OCI-LY7 (cell line): Measurements from ENCODE around the gene PAQR5. TPM values are rescaled to one million over a fixed set of nuclear protein-coding genes. Genes with fewer than 3 reads are reported as not detected.

Experiments used
- BruUV-seq: library from RNA; stranded (reverse); fragments of 400-500 nt; replicated peaks from 2 replicates; lab custom pipeline; 2021; lab: Mats Ljungman, UMichigan
- CTCF ChIA-PET: fragments of 300-600 bp; sonication (Branson Sonifier 250); formaldehyde crosslinking; loops from one replicate; lab custom pipeline; 2022; ENCODE audit warnings: antibody characterized with exemption; ENCODE audit not compliant: unreplicated experiment; lab: Charles Lee
- POLR2A ChIA-PET: fragments of 300-600 bp; sonication (Branson Sonifier 250); formaldehyde crosslinking; loops from one replicate; lab custom pipeline; 2022; ENCODE audit warnings: antibody characterized with exemption; lab: Charles Lee
- DNase-seq: peaks from one replicate; pipeline ENCODE4 v3.0.0-alpha.2; 2015; ENCODE audit warnings: low spot score
- H2AFZ ChIP-seq: fragments of 200-600 bp; sonication (generic), shearing (Covaris generic); 2 replicates; pipeline ENCODE4 v1.6.1; 2014; ENCODE audit warnings: mild to moderate bottlenecking, antibody characterized with exemption, low read length, moderate library complexity
- H3K27ac ChIP-seq: fragments of 200-600 bp; sonication (generic); 2 replicates; pipeline ENCODE4 v1.5.1; 2014; ENCODE audit warnings: mixed run types, low read depth, mild to moderate bottlenecking, moderate library complexity, low read length, inconsistent platforms; ENCODE audit not compliant: poor library complexity, severe bottlenecking
- H3K36me3 ChIP-seq: fragments of 200-600 bp; sonication (generic); 2 replicates; pipeline ENCODE4 v1.6.1; 2014; ENCODE audit warnings: mild to moderate bottlenecking, antibody characterized with exemption, low read length, moderate library complexity, mixed read lengths; ENCODE audit not compliant: insufficient read depth
- H3K4me1 ChIP-seq: fragments of 200-600 bp; sonication (generic); 2 replicates; pipeline ENCODE4 v1.5.1; 2014; ENCODE audit warnings: mild to moderate bottlenecking, low read length; ENCODE audit not compliant: insufficient read depth, poor library complexity, severe bottlenecking
- H3K4me2 ChIP-seq: fragments of 200-600 bp; sonication (generic); 2 replicates; pipeline ENCODE4 v1.6.1; 2014; ENCODE audit warnings: mild to moderate bottlenecking, low read length
- H3K4me3 ChIP-seq: fragments of 200-600 bp; sonication (generic); 2 replicates; pipeline ENCODE4 v1.5.1; 2014; ENCODE audit warnings: mild to moderate bottlenecking, low read depth, low read length; ENCODE audit not compliant: poor library complexity, severe bottlenecking
- H3K79me2 ChIP-seq: fragments of 200-600 bp; sonication (generic); 2 replicates; pipeline ENCODE4 v1.6.1; 2016; ENCODE audit warnings: low read depth, mild to moderate bottlenecking, low read length, moderate library complexity, mixed read lengths; ENCODE audit not compliant: insufficient read depth
- H3K9me2 ChIP-seq: fragments of 200-600 bp; sonication (generic); 2 replicates; pipeline ENCODE4 v1.6.1; 2016; ENCODE audit warnings: mild to moderate bottlenecking, low read length, mixed read lengths; ENCODE audit not compliant: insufficient read depth
- H3K9me3 ChIP-seq: fragments of 200-600 bp; sonication (generic); 2 replicates; pipeline ENCODE4 v1.6.1; 2014; ENCODE audit warnings: mild to moderate bottlenecking, mixed run types, low read length, mixed read lengths
- H4K20me1 ChIP-seq: fragments of 200-600 bp; sonication (generic); 2 replicates; pipeline ENCODE4 v1.6.1; 2014; ENCODE audit warnings: mild to moderate bottlenecking, antibody characterized with exemption, low read length, moderate library complexity, mixed read lengths; ENCODE audit not compliant: insufficient read depth
- CTCF ChIP-seq: fragments of 200-600 bp; sonication (generic); conservative IDR thresholded peaks from 2 replicates; pipeline ENCODE4 v1.5.1; 2014; ENCODE audit warnings: mild to moderate bottlenecking, antibody characterized with exemption, low read length, moderate library complexity, mixed read lengths
- EZH2phosphoT487 ChIP-seq: fragments of 200-600 bp; sonication (generic); IDR thresholded peaks from 2 replicates; pipeline ENCODE4 v1.6.1; 2018; ENCODE audit warnings: low read depth, borderline replicate concordance, mild to moderate bottlenecking, mixed run types, antibody characterized with exemption, low read length, moderate library complexity, mixed read lengths
- intact Hi-C: fragments of 100-400 bp; cut with micrococcal nuclease; formaldehyde crosslinking; loops from one replicate; pipeline ENCODE4 v1.10.0; 2022; ENCODE audit not compliant: unreplicated experiment
- total RNA-seq, 2 experiments: library from RNA; depleted of rRNA in 1 of 2; stranded (reverse); fragments of >200 nt in 1 of 2; shearing (Covaris generic) in 1 of 2; gene quantifications; 2 replicates each; pipeline ENCODE4 v1.2.3, GENCODE V29; 2014 to 2022

PAQR5 gene
- total RNA-seq, 2 experiments from 2014 or later: not detected

- intact Hi-C loops: no loop called here
- no peak overlapping the region for H3K27ac ChIP-seq
- no peaks in the 10 kb centered on the region for H3K9me3 ChIP-seq
- H2AFZ ChIP-seq: no peak overlapping the region
- no peaks in the 10 kb centered on the region for H4K20me1 ChIP-seq
- DNase-seq: no peak
- CTCF ChIA-PET: no interaction called here
- BruUV-seq: no TSS peak
- H3K4me1 ChIP-seq: no peaks in the 10 kb centered on the region
- H3K36me3 ChIP-seq: no peaks in the 10 kb centered on the region
- TF ChIP-seq CTCF (no peak), EZH2phosphoT487 (no peak)
- no peak overlapping the region for H3K4me3 ChIP-seq
- H3K4me2 ChIP-seq: no peak overlapping the region
- no peaks in the 10 kb centered on the region for H3K79me2 ChIP-seq
- H3K9me2 ChIP-seq: no peaks in the 10 kb centered on the region
- POLR2A ChIA-PET: no interaction called here
Observed at GRCh38 chr15:69375151-69375790, 76.6 kb downstream of the PAQR5 start.

- DNase-seq: no peak
- Histone ChIP-seq H3K4me3 (no peak overlapping the region), H3K79me2 (no peaks in the 10 kb centered on the region), H4K20me1 (no peaks in the 10 kb centered on the region), H3K4me1 (no peaks in the 10 kb centered on the region), H3K4me2 (no peak overlapping the region), H3K9me2 (no peaks in the 10 kb centered on the region), H3K9me3 (no peaks in the 10 kb centered on the region), H3K36me3 (no peaks in the 10 kb centered on the region), H2AFZ (no peak overlapping the region), H3K27ac (no peak overlapping the region)
- BruUV-seq: no TSS peak
- intact Hi-C loops: no loop called here
- no peak for TF ChIP-seq EZH2phosphoT487
- TF ChIP-seq CTCF: no peak
- ChIA-PET CTCF (no interaction called here), POLR2A (no interaction called here)
Observed at GRCh38 chr15:69377216-69377970, 78.7 kb downstream of the PAQR5 start.
